HL-60 (cell line): ENCODE data around the gene EIF6.

Experiments
- DNase-seq, 2 experiments: peaks; one replicate each; pipeline ENCODE4 v3.0.0-alpha.2; 2010 to 2020; ENCODE audit warnings: low read depth in 1 of 2, low spot score in 1 of 2
- H3K27ac ChIP-seq: fragments of 250-450 bp; sonication (Bioruptor Pico); replicated peaks from 2 replicates; pipeline ENCODE4 v1.5.1; 2020; ENCODE audit warnings: mild to moderate bottlenecking, moderate library complexity
- H3K27me3 ChIP-seq: fragments of 250-450 bp; sonication (Bioruptor Pico); 2 replicates; pipeline ENCODE4 v1.5.1; 2021; ENCODE audit warnings: mild to moderate bottlenecking, moderate library complexity; ENCODE audit not compliant: insufficient read depth, poor library complexity, severe bottlenecking
- H3K4me3 ChIP-seq: replicated peaks from 2 replicates; pipeline ENCODE4 v1.5.1; 2011; ENCODE audit warnings: mild to moderate bottlenecking, control low read depth, low read length; ENCODE audit not compliant: insufficient read depth
- GABPA ChIP-seq: IDR thresholded peaks from 2 replicates; pipeline ENCODE4 v1.6.1; 2012; ENCODE audit warnings: low read depth
- POLR2AphosphoS5 ChIP-seq: IDR thresholded peaks from 2 replicates; pipeline ENCODE4 v1.6.1; 2012; ENCODE audit warnings: low read depth
- REST ChIP-seq: IDR thresholded peaks from 2 replicates; pipeline ENCODE4 v1.6.1; 2012; ENCODE audit warnings: low read depth; ENCODE audit not compliant: insufficient replicate concordance
- SPI1 ChIP-seq: IDR thresholded peaks from 2 replicates; pipeline ENCODE4 v1.6.1; 2012; ENCODE audit warnings: low read depth, mild to moderate bottlenecking, borderline replicate concordance
- TF ChIP-seq, protein P1 (sequence below): IDR thresholded peaks from one replicate; pipeline ENCODE4 v1.5.1; 2011; ENCODE audit warnings: low read length, control low read depth, inconsistent platforms; ENCODE audit not compliant: insufficient read depth

The EIF6 gene

GRCh38 chr20:35298264-35298663, 13.7 kb upstream of the EIF6 start:
- Histone ChIP-seq H3K4me3 (no peak overlapping the region), H3K27ac (no peak overlapping the region), H3K27me3 (no peaks in the 10 kb centered on the region)
- no peak for DNase-seq
- TF ChIP-seq GABPA (no peak), POLR2AphosphoS5 (no peak), SPI1 (no peak), REST (no peak)
- TF ChIP-seq, protein P1, sequence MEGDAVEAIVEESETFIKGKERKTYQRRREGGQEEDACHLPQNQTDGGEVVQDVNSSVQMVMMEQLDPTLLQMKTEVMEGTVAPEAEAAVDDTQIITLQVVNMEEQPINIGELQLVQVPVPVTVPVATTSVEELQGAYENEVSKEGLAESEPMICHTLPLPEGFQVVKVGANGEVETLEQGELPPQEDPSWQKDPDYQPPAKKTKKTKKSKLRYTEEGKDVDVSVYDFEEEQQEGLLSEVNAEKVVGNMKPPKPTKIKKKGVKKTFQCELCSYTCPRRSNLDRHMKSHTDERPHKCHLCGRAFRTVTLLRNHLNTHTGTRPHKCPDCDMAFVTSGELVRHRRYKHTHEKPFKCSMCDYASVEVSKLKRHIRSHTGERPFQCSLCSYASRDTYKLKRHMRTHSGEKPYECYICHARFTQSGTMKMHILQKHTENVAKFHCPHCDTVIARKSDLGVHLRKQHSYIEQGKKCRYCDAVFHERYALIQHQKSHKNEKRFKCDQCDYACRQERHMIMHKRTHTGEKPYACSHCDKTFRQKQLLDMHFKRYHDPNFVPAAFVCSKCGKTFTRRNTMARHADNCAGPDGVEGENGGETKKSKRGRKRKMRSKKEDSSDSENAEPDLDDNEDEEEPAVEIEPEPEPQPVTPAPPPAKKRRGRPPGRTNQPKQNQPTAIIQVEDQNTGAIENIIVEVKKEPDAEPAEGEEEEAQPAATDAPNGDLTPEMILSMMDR, result no peak

DNA sequence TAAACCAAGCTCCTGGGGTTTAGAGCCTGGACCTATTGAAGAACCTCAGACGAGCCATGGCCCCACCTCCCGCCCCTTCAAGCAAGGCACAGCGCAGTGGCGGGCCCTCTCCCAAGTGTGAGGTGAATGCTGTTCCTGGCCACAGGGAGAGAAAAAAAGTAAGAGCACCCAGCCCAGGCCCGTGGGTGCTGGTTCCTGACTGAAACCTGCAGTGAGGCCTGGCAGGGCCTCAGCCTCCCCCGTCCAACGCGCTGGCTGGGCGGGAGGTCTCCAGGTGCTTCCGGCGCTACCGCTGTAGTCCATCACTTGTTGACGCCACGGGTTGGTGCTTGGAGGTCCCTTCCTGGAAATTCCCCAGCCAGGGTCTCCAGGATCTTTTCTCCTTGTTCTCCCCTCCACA, 13.2 kb upstream of the EIF6 start:
- Histone ChIP-seq H3K4me3 (no peak overlapping the region), H3K27me3 (no peaks in the 10 kb centered on the region), H3K27ac (no peak overlapping the region)
- DNase-seq, result no peak
- TF ChIP-seq, protein P1, result no peak
- TF ChIP-seq REST (no peak), GABPA (no peak), POLR2AphosphoS5 (no peak), SPI1 (no peak)

GRCh38 chr20:35297155-35297554, 12.6 kb upstream of the EIF6 start:
- no peaks in the 10 kb centered on the region for H3K27me3 ChIP-seq
- H3K27ac ChIP-seq, result no peak overlapping the region
- TF ChIP-seq POLR2AphosphoS5 (no peak), REST (no peak), SPI1 (no peak), GABPA (no peak)
- TF ChIP-seq, protein P1, result no peak
- H3K4me3 ChIP-seq, result no peak overlapping the region
- no peak for DNase-seq
